Thyroid gland (tissue), 4 donors: ENCODE data around the gene EPHA8. TPM values are rescaled to one million over a fixed set of nuclear protein-coding genes. Genes with fewer than 3 reads are reported as not detected.

Source experiments
- DNase-seq, 2 donors: peaks; one replicate each; pipeline ENCODE4 v3.0.0-alpha.2; 2019
- H3K27ac ChIP-seq, 3 donors: fragments of 200-600 bp; sonication (generic); 1 replicate in 2 of 3; 2 replicates in 1 of 3; pipeline ENCODE4 v1.5.1; 2016 to 2019; ENCODE audit warnings: mild to moderate bottlenecking in 1 of 3, moderate library complexity in 1 of 3
- H3K27me3 ChIP-seq: fragments of 200-600 bp; sonication (generic); one replicate; pipeline ENCODE4 v1.5.1; 2019
- H3K36me3 ChIP-seq, 2 donors: fragments of 200-600 bp; sonication (generic); one replicate each; pipeline ENCODE4 v1.5.1; 2016 to 2019
- H3K4me1 ChIP-seq, 2 donors: fragments of 200-600 bp; sonication (generic); one replicate each; pipeline ENCODE4 v1.5.1; 2017 to 2019
- H3K4me3 ChIP-seq, 3 donors: fragments of 200-600 bp; sonication (generic); replicated peaks in 1 of 3; 1 replicate in 2 of 3; 2 replicates in 1 of 3; pipeline ENCODE4 v1.5.1; 2016; ENCODE audit warnings: mild to moderate bottlenecking in 1 of 3
- H3K9me3 ChIP-seq: fragments of 200-600 bp; sonication (generic); one replicate; pipeline ENCODE4 v1.5.1; 2017
- CTCF ChIP-seq, 6 experiments: fragments of 200-600 bp in 3 of 6; fragments of 450-650 bp in 3 of 6; sonication (generic) in 3 of 6; IDR thresholded peaks; one replicate each; pipeline ENCODE4 v1.5.1; 2016 to 2019; ENCODE audit warnings: antibody characterized with exemption in 6 of 6, mild to moderate bottlenecking in 2 of 6, inconsistent platforms in 1 of 6, moderate library complexity in 1 of 6
- POLR2A ChIP-seq, 2 donors: fragments of 450-650 bp; IDR thresholded peaks; one replicate each; pipeline ENCODE4 v1.6.1; 2017; ENCODE audit warnings: antibody characterized with exemption in 2 of 2, mild to moderate bottlenecking in 2 of 2, moderate library complexity in 1 of 2
- WGBS, 2 donors: methylation state at CpG; one replicate each; pipeline ENCODE4 v1.1.5; 2017; 5-methylcytosine and 5-hydroxymethylcytosine counted together
- intact Hi-C: fragments of 100-400 bp; cut with DNase I; formaldehyde crosslinking; loops from one replicate; pipeline ENCODE4 v1.15.1; 2023
- total RNA-seq, 4 donors: library from RNA; depleted of rRNA; stranded (reverse); fragments of >200 nt; gene quantifications; one replicate each; pipeline ENCODE4 v1.2.3, GENCODE V29; 2016

The EPHA8 gene
- total RNA-seq, 4 donors from 2014 or later, result not detected

- 71 to 80% methylated on average over 8 to 12 of the region's 12 CpGs for WGBS, 2 donors
- H3K27ac ChIP-seq, result no peak overlapping the region
- intact Hi-C loops, result no loop called here
- H3K36me3 ChIP-seq, result no peaks in the 10 kb centered on the region
- DNase-seq, result no peak
- no peak overlapping the region for H3K4me3 ChIP-seq
- H3K9me3 ChIP-seq, result no peaks in the 10 kb centered on the region
- TF ChIP-seq POLR2A (IDR thresholded peaks at IDR 0.05) (no peak), CTCF (IDR thresholded peaks at IDR 0.05) (no peak)
- H3K27me3 ChIP-seq, result no peaks in the 10 kb centered on the region
- H3K4me1 ChIP-seq, result no peaks in the 10 kb centered on the region
These were observed 56.5 kb downstream of the EPHA8 start for GRCh38 chr1:22619798-22620197.

GRCh38 chr1:22621761-22622160, 58.5 kb downstream of the EPHA8 start:
- Histone ChIP-seq H3K4me1 (no peaks in the 10 kb centered on the region), H3K9me3 (no peaks in the 10 kb centered on the region), H3K4me3 (no peak overlapping the region), H3K27me3 (no peaks in the 10 kb centered on the region), H3K27ac (no peak overlapping the region), H3K36me3 (no peaks in the 10 kb centered on the region)
- WGBS, 2 donors, result 60 to 80% methylated on average over 1 to 3 of the region's 4 CpGs
- TF ChIP-seq CTCF (IDR thresholded peaks at IDR 0.05) (no peak), POLR2A (IDR thresholded peaks at IDR 0.05) (no peak)
- intact Hi-C loops, result no loop called here
- DNase-seq, result no peak

- no peaks in the 10 kb centered on the region for H3K4me1 ChIP-seq
- WGBS, 2 donors, result 31 to 33% methylated on average over 9 of the region's 9 CpGs
- no peak overlapping the region for H3K27ac ChIP-seq
- H3K27me3 ChIP-seq, result no peaks in the 10 kb centered on the region
- no peaks in the 10 kb centered on the region for H3K36me3 ChIP-seq
- no peaks in the 10 kb centered on the region for H3K9me3 ChIP-seq
- TF ChIP-seq CTCF (IDR thresholded peaks at IDR 0.05) (no peak), POLR2A (IDR thresholded peaks at IDR 0.05) (no peak)
- no peak overlapping the region for H3K4me3 ChIP-seq
- no peak for DNase-seq
- intact Hi-C loops, result no loop called here
These were observed 62.1 kb downstream of the EPHA8 start for GRCh38 chr1:22625262-22625925.

- intact Hi-C loops, result no loop called here
- Histone ChIP-seq H3K27ac (no peak overlapping the region), H3K9me3 (no peaks in the 10 kb centered on the region), H3K36me3 (no peaks in the 10 kb centered on the region), H3K4me1 (no peaks in the 10 kb centered on the region), H3K4me3 (no peak overlapping the region), H3K27me3 (no peaks in the 10 kb centered on the region)
- no peak for TF ChIP-seq CTCF (IDR thresholded peaks at IDR 0.05)
- TF ChIP-seq POLR2A (IDR thresholded peaks at IDR 0.05), result no peak
- no peak for DNase-seq
- WGBS, 2 donors, result 27 to 35% methylated on average over 19 to 20 of the region's 20 CpGs
These were observed 63.2 kb downstream of the EPHA8 start for GRCh38 chr1:22626237-22627157.

GRCh38 chr1:22627331-22627730, 64.0 kb downstream of the EPHA8 start:
- 52 to 61% methylated on average over 5 of the region's 5 CpGs for WGBS, 2 donors
- H3K27me3 ChIP-seq, result no peaks in the 10 kb centered on the region

More at GRCh38 chr1:22627331-22627730, 64.0 kb downstream of the EPHA8 start:
- Histone ChIP-seq H3K4me1 (no peaks in the 10 kb centered on the region), H3K36me3 (no peaks in the 10 kb centered on the region), H3K27ac (no peak overlapping the region), H3K9me3 (no peaks in the 10 kb centered on the region), H3K4me3 (no peak overlapping the region)
- TF ChIP-seq CTCF (IDR thresholded peaks at IDR 0.05) (no peak), POLR2A (IDR thresholded peaks at IDR 0.05) (no peak)
- intact Hi-C loops, result no loop called here
- DNase-seq, result no peak
